Cardiac muscle cell (in vitro differentiated cells and primary cell): ENCODE results near the gene MYH10. TPM values are rescaled to one million over a fixed set of nuclear protein-coding genes. Genes with fewer than 3 reads are reported as not detected.
A peak's percentile ranks its signal among the peaks of the same experiment; 100 is the strongest.

Source experiments
- DNase-seq, 2 donors: peaks; one replicate each; pipeline versions ENCODE4 v3.0.0 to v3.0.0-alpha.2; 2010 to 2017; ENCODE audit warnings: low read depth in 1 of 2, low spot score in 1 of 2
- H3K27ac ChIP-seq: fragments of 200-600 bp; sonication (generic); 2 replicates; pipeline ENCODE4 v1.5.1; 2016
- H3K27me3 ChIP-seq: fragments of 200-600 bp; sonication (generic); 2 replicates; pipeline ENCODE4 v1.6.0; 2016; ENCODE audit warnings: control low read depth
- H3K36me3 ChIP-seq: fragments of 200-600 bp; sonication (generic); 2 replicates; pipeline ENCODE4 v1.5.1; 2016; ENCODE audit warnings: control low read depth
- H3K4me1 ChIP-seq: fragments of 200-600 bp; sonication (generic); 2 replicates; pipeline ENCODE4 v1.8.1; 2017; ENCODE audit warnings: low read depth, mild to moderate bottlenecking, mixed run types
- H3K4me3 ChIP-seq: fragments of 200-600 bp; sonication (generic); 2 replicates; pipeline ENCODE4 v1.5.1; 2016; ENCODE audit warnings: mild to moderate bottlenecking
- H3K9me3 ChIP-seq: fragments of 200-600 bp; sonication (generic); 2 replicates; pipeline ENCODE4 v1.5.1; 2017; ENCODE audit warnings: low read depth, mild to moderate bottlenecking, control low read depth
- polyA plus RNA-seq: library from polyadenylated mRNA; unstranded; fragments of >200 nt; fragmentation: Nextera tagmentation; extraction: Ambion mirVana; gene quantifications from 2 replicates; pipeline ENCODE4 v1.2.1, GENCODE V29; 2016
- total RNA-seq: library from RNA; depleted of rRNA; stranded (reverse); fragments of >200 nt; gene quantifications from 2 replicates; pipeline ENCODE4 v1.2.3, GENCODE V29; 2016
- TF ChIP-seq, protein P1 (sequence below): IDR thresholded peaks from 2 replicates; pipeline ENCODE4 v1.5.1; 2012; ENCODE audit warnings: low read depth, mild to moderate bottlenecking, low read length

MYH10 gene
- total and polyA plus RNA-seq, 2 experiments from 2014 or later, result 147 to 194 TPM

DNA sequence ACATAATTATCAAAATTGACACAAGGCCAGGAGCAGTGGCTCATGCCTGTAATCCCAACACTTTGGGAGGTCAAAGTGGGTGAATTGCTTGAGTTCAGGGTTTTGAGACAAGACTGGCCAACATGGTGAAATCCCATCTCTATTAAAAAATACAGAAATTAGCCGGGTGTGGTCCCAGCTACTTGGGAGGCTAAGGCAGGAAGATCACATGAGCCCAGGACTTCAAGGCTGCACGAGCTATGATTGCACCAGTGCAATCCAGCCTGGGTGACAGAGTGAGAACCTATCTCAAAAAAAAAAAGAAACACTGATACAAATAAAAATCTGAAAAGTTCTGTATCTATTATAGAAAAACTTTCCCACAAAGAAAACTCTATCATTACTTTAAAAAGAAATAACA is 15.5 kb downstream of the MYH10 start:
- Histone ChIP-seq H3K27me3 (no peaks in the 10 kb centered on the region), H3K9me3 (no peaks in the 10 kb centered on the region), H3K27ac (no peak overlapping the region), H3K4me1 (no peaks in the 10 kb centered on the region), H3K4me3 (no peak overlapping the region), H3K36me3 (no peaks in the 10 kb centered on the region)
- TF ChIP-seq, protein P1, sequence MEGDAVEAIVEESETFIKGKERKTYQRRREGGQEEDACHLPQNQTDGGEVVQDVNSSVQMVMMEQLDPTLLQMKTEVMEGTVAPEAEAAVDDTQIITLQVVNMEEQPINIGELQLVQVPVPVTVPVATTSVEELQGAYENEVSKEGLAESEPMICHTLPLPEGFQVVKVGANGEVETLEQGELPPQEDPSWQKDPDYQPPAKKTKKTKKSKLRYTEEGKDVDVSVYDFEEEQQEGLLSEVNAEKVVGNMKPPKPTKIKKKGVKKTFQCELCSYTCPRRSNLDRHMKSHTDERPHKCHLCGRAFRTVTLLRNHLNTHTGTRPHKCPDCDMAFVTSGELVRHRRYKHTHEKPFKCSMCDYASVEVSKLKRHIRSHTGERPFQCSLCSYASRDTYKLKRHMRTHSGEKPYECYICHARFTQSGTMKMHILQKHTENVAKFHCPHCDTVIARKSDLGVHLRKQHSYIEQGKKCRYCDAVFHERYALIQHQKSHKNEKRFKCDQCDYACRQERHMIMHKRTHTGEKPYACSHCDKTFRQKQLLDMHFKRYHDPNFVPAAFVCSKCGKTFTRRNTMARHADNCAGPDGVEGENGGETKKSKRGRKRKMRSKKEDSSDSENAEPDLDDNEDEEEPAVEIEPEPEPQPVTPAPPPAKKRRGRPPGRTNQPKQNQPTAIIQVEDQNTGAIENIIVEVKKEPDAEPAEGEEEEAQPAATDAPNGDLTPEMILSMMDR, result no peak
- no peak for DNase-seq

DNA sequence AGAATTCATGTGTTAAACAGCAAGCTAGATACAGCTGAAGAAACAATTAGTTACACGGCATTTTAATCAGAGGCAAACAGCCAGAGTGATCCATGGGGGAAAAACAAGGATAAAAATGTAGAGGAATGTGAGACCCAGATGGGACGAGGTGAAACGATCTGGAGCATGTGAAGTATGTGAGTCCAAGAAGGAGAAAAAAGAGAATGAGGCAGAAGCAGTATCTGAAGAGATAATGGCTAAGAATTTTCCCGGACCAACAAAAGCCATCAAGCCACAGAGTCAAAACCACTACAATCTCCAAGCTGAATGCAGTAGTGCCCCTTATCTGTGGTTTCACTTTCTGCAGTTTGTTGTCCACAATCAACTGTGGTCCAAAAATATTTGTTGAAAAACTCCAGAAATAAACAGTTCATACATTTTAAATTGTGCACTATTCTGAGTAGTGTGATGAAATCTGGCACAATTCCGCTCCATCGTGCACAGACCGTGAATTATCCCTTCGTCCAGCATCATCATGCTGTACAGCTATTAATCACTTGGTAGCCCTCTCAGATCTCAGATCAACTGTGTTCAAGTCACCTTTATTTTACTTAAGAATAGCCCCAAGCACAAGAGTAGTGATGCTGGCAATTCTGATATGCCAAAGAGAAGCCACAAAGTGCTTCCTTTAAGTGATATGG is 18.8 kb downstream of the MYH10 start:
- no peak overlapping the region for H3K27ac ChIP-seq
- TF ChIP-seq, protein P1, result no peak
- no peaks in the 10 kb centered on the region for H3K36me3 ChIP-seq
- no peak overlapping the region for H3K4me3 ChIP-seq
- peak in 1 of 2 donors; percentile 92 for DNase-seq
- peaks cover 18% of the 10 kb centered on the region for H3K4me1 ChIP-seq
- no peaks in the 10 kb centered on the region for H3K9me3 ChIP-seq
- H3K27me3 ChIP-seq, result no peaks in the 10 kb centered on the region

DNA sequence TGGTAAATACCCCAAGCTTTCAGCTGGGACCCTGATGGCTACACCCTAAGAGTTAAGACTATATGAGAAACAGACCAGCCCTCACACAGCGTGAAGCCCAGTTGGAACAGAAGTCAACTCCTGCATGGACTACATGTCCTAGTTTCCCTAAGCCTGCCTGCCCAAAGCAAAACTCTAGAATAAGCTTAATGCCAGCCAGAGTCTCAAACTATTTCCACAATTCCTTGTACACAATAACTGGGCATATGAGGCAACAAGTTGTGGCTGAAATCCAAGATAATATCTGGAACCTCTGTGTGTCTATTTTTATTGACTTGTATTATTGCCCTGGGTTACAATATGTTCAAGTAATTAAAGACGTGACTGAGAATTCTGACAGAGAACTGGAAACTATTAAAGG is 19.4 kb downstream of the MYH10 start:
- H3K4me3 ChIP-seq, result no peak overlapping the region
- H3K36me3 ChIP-seq, result no peaks in the 10 kb centered on the region
- TF ChIP-seq, protein P1, result no peak
- no peak overlapping the region for H3K27ac ChIP-seq
- H3K9me3 ChIP-seq, result no peaks in the 10 kb centered on the region
- peak in 1 of 2 donors; percentile 80 for DNase-seq
- H3K27me3 ChIP-seq, result no peaks in the 10 kb centered on the region
- peaks cover 25% of the 10 kb centered on the region for H3K4me1 ChIP-seq

DNA sequence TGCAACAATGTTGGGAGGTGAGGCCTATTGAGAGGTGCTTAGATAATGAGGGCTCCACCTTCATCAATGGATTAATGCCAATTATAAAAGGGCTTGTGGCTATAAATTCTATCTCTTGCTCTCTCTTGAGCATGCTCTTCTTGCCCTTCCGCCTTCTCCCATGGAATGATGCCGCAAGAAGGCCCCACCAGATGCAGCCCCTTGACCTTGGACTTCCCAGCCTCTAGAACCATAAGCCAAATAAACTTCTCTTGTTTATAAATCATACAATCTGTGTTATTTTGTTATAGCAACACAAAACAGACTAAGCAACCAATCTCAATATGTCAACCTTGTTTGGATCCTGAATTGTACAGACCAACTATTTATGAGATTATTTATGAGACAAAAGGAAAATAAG is 20.0 kb downstream of the MYH10 start:
- H3K4me3 ChIP-seq, result no peak overlapping the region
- no peaks in the 10 kb centered on the region for H3K36me3 ChIP-seq
- no peak for DNase-seq
- peaks cover 27% of the 10 kb centered on the region for H3K4me1 ChIP-seq
- H3K27me3 ChIP-seq, result no peaks in the 10 kb centered on the region
- H3K27ac ChIP-seq, result no peak overlapping the region
- TF ChIP-seq, protein P1, result no peak
- H3K9me3 ChIP-seq, result no peaks in the 10 kb centered on the region

DNA sequence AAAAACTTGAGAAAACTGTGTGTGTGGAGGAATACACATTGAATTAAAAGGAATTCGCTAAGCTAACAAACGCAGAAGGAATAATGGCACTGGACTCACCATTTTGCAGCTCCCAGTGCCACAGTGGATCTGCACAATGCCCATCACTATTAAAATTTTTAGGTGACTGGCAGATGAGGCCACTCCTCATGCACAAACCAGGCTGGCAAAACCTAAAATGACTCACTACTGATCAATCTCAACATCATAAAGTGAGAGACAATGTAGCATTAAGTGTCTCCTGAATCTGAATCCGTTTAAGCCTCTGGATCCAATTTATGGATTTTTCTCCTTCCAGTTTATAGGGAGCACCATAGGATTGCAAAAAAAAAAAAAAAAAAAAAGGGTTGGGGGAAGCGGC is 20.6 kb downstream of the MYH10 start:
- Histone ChIP-seq H3K4me1 (peaks cover 27% of the 10 kb centered on the region), H3K9me3 (no peaks in the 10 kb centered on the region), H3K27me3 (no peaks in the 10 kb centered on the region), H3K27ac (no peak overlapping the region), H3K4me3 (no peak overlapping the region), H3K36me3 (no peaks in the 10 kb centered on the region)
- DNase-seq, result no peak
- TF ChIP-seq, protein P1, result no peak
